Activated CD8-positive, alpha-beta T cell treated with anti-CD3 and anti-CD28 coated beads, Interleukin-2, amount 10 ng/mL, durations not matched to agents 7 days and 5 days (primary cell): ENCODE measurements around the gene BCAS1. TPM values are rescaled to one million over a fixed set of nuclear protein-coding genes. Genes with fewer than 3 reads are reported as not detected.

ENCODE experiments used
- ATAC-seq: fragments of 150-1000 bp; cut with Tn5 transposase; one replicate; pipeline ENCODE4 v1.10.0; 2021; ENCODE audit warnings: moderate library complexity
- CTCF ChIA-PET: fragments of 350-600 bp; sonication (Branson Sonifier 250); formaldehyde crosslinking; loops from one replicate; lab custom pipeline; 2021; ENCODE audit warnings: antibody characterized with exemption; lab: Charles Lee
- POLR2A ChIA-PET: fragments of 350-600 bp; sonication (Branson Sonifier 250); formaldehyde crosslinking; loops from one replicate; lab custom pipeline; 2021; ENCODE audit warnings: antibody characterized with exemption; lab: Charles Lee
- DNase-seq: peaks from one replicate; pipeline ENCODE4 v3.0.0-alpha.2; 2020
- H3K27ac Mint-ChIP-seq: one replicate; pipeline ENCODE4 v1.8.0; 2021; ENCODE audit warnings: mild to moderate bottlenecking, mixed read lengths
- H3K27me3 Mint-ChIP-seq: one replicate; pipeline ENCODE4 v1.8.0; 2021; ENCODE audit warnings: low read depth, mixed read lengths
- H3K36me3 Mint-ChIP-seq: one replicate; pipeline ENCODE4 v1.8.0; 2021; ENCODE audit warnings: low read depth, mixed read lengths
- H3K4me1 Mint-ChIP-seq: one replicate; pipeline ENCODE4 v1.8.0; 2021; ENCODE audit warnings: low read depth, mixed read lengths
- H3K4me3 Mint-ChIP-seq: one replicate; pipeline ENCODE4 v1.8.0; 2021; ENCODE audit warnings: mild to moderate bottlenecking, mixed read lengths
- H3K9me3 Mint-ChIP-seq: one replicate; pipeline ENCODE4 v1.8.0; 2022; ENCODE audit warnings: mixed read lengths; ENCODE audit not compliant: insufficient read depth
- total RNA-seq, 2 experiments: library from RNA; stranded (reverse); gene quantifications; one replicate each; pipeline ENCODE4 v1.2.3, GENCODE V29; 2021

BCAS1 gene
- total RNA-seq, 2 experiments from 2014 or later: not detected

DNA sequence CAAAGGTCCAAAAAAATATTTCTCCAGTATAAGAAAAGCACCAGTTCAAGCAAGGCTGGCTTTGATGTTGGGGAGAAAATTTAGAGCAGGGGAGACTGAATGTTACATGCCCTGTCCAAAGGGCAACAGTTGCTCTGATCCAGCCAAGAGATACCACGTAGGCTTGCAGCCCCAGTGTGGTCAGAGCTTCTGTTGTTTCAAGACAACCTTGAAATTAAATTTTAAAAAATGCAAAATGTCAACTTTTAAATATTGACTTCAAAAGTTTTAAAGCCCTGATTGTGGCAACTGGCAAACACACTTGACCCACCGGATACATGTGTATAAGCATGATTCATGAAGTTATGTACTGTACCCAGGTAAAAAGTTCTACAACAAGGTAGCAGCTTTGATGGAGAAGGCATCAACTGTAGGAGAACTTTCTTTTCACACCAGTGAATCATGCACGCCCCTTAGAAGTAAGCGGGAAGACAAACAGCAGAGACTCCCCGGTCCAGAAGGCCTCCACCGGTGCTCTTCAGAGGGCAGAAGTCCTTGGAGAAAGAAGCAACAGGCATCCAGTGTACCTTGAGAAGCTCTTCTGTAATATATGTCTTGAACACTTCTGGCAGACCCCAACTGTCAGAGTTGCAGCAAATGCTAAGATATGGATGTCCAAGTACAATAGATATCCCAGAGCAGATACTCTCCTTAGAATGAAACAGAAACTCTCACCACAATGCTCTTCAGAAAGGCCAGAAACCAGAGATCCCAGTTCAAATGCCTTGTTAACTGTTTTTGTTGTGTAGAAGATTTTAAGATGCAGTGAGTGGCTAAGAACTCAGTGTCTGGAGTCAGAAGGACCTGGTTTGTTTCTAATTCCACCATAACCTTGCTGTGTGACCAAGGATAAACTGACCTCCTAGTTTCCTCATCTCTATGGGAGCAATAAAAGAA is 115.4 kb downstream of the BCAS1 start:
- Mint-ChIP-seq H3K27ac (no peak overlapping the region), H3K4me3 (no peak overlapping the region), H3K4me1 (peaks cover 12% of the 10 kb centered on the region), H3K9me3 (peaks cover 9% of the 10 kb centered on the region), H3K36me3 (peaks cover 4% of the 10 kb centered on the region), H3K27me3 (peaks cover 10% of the 10 kb centered on the region)
- ATAC-seq (no peak), DNase-seq (no peak)
- CTCF ChIA-PET: interaction anchor here (0.9 to 2.2 kb wide), 3 partner anchors 15 to 107 kb away, joined by 3 to 5 read pairs (median 4); no protein-coding TSS in a partner anchor
- POLR2A ChIA-PET: no interaction called here

DNA sequence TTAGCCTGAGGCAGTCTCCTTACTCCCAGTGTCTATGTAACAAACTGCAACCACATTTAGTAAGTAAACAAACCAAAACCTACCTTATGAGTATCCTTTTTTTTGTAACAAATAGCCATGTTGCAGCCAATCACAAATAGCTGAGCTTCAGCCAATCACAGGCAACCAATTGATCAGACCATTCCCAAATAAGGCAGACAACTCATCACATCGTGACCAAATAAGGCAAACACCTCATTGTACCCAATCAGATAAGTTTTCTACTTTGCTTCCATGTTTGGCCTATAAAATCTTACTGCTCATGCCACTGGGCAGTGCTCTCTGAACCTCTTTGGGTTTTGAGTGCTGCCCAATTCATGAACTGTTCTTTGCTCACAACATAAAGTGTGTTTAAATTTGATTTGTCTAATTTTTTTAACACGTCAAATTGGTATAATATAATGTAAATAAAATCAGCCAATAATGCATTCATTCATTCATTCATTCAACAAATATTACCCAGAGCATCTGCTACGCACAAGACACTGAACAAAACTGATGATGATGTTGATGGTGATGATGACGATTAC is 117.8 kb downstream of the BCAS1 start:
- peaks cover 9% of the 10 kb centered on the region for H3K9me3 Mint-ChIP-seq
- H3K27ac Mint-ChIP-seq: no peak overlapping the region
- H3K4me3 Mint-ChIP-seq: no peak overlapping the region
- peaks cover 4% of the 10 kb centered on the region for H3K36me3 Mint-ChIP-seq
- ATAC-seq: no peak
- peaks cover 4% of the 10 kb centered on the region for H3K27me3 Mint-ChIP-seq
- ChIA-PET POLR2A (no interaction called here), CTCF (interaction anchor here (1.4 to 3.8 kb wide), 2 partner anchors 13 to 109 kb away, joined by 3 to 14 read pairs; no protein-coding TSS in a partner anchor)
- DNase-seq: no peak
- H3K4me1 Mint-ChIP-seq: peaks cover 35% of the 10 kb centered on the region

DNA sequence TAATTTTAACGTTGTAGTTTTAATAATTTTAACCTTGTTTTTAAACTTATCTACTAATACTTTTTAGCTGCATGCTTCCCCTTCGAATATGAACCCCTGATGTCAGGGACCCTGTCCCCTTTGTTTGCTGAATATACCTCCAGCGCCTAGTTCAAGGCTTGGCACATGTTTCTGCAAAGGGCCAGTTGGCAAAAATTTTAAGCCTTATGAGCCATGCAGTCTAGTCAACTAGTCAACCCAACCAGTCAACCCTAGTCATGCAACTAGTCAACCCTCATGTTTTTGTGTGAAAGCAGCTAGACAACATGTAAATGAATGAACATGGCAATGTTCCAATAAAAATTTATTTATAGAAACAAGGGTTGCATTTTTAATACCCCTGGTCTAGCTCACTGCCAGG is 119.8 kb downstream of the BCAS1 start:
- ChIA-PET CTCF (interaction anchor here (1.0 to 3.8 kb wide), 6 partner anchors 8 to 371 kb away, joined by 3 to 14 read pairs (median 4); no protein-coding TSS in a partner anchor), POLR2A (interaction anchor here (1.3 to 1.4 kb wide), 2 partner anchors 8 to 20 kb away, joined by 3 to 4 read pairs; no protein-coding TSS in a partner anchor)
- DNase-seq (no peak), ATAC-seq (no peak)
- Mint-ChIP-seq H3K27ac (no peak overlapping the region), H3K9me3 (peaks cover 9% of the 10 kb centered on the region), H3K36me3 (peaks cover 4% of the 10 kb centered on the region), H3K27me3 (no peaks in the 10 kb centered on the region), H3K4me3 (no peak overlapping the region), H3K4me1 (peaks cover 38% of the 10 kb centered on the region)

DNA sequence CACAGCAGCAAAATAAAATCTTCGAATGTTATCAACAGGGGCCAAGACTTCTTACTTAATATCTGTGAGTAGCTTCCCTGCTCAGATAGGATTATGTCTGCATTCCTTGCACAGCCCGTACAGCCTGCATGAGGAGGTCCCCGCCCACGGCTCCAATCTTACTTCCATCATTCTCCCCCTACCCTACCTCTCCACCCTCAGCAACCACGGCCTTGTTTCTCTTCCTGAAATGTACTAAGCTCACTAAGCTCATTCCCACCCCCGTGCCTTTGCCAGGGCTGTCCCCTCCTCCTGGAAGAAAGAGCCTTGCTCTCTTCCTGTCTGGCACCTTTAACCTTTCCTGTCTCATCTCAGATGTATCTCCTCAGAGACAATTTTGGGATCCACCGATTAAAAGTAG is 120.4 kb downstream of the BCAS1 start:
- ATAC-seq (no peak), DNase-seq (no peak)
- ChIA-PET CTCF (interaction anchor here (1.0 to 3.8 kb wide), 7 partner anchors 9 to 370 kb away, joined by 3 to 14 read pairs (median 3); no protein-coding TSS in a partner anchor), POLR2A (interaction anchor here (1.3 to 1.4 kb wide), 2 partner anchors 8 to 20 kb away, joined by 3 to 4 read pairs; no protein-coding TSS in a partner anchor)
- peaks cover 4% of the 10 kb centered on the region for H3K36me3 Mint-ChIP-seq
- H3K4me3 Mint-ChIP-seq: no peak overlapping the region
- H3K27ac Mint-ChIP-seq: peak overlapping the region; percentile 97
- peaks cover 38% of the 10 kb centered on the region for H3K4me1 Mint-ChIP-seq
- peaks cover 9% of the 10 kb centered on the region for H3K9me3 Mint-ChIP-seq
- no peaks in the 10 kb centered on the region for H3K27me3 Mint-ChIP-seq

DNA sequence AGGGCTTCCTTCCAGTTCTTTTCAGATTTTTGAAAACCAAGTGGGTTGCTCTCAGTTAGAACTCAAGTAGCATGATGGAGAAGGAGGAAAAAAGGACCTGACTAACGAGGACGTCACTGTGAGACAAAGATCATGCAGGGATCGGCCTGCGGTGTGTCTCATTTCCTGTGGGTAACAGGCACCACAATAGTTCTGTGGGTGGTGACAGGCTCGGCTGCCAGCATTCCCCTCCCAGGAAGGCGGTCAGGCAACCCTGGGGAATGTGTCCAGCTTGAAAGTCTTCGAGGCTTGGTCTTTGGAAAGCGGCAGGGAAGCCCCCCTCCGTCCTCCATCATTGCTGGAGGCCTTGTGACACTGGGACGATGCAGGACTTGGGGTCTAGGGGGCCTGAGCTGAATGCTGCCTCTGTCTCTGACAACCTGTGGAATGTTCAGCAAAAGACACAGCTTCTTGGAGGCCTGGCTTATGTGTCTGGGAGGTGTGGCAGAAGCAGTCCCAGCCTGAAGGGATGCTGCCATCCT is 121.0 kb downstream of the BCAS1 start:
- H3K36me3 Mint-ChIP-seq: peaks cover 4% of the 10 kb centered on the region
- peak overlapping the region; percentile 97 for H3K27ac Mint-ChIP-seq
- peak; percentile 89 for ATAC-seq
- H3K4me3 Mint-ChIP-seq: peak overlapping the region; percentile 63
- CTCF ChIA-PET: interaction anchor here (0.6 to 3.8 kb wide), 7 partner anchors 9 to 734 kb away, joined by 3 to 14 read pairs (median 4); no protein-coding TSS in a partner anchor
- DNase-seq: peak; percentile 89
- H3K9me3 Mint-ChIP-seq: peaks cover 9% of the 10 kb centered on the region
- POLR2A ChIA-PET: interaction anchor here (1.3 to 1.4 kb wide), 2 partner anchors 9 to 19 kb away, joined by 3 to 4 read pairs; no protein-coding TSS in a partner anchor
- peaks cover 40% of the 10 kb centered on the region for H3K4me1 Mint-ChIP-seq
- H3K27me3 Mint-ChIP-seq: no peaks in the 10 kb centered on the region

DNA sequence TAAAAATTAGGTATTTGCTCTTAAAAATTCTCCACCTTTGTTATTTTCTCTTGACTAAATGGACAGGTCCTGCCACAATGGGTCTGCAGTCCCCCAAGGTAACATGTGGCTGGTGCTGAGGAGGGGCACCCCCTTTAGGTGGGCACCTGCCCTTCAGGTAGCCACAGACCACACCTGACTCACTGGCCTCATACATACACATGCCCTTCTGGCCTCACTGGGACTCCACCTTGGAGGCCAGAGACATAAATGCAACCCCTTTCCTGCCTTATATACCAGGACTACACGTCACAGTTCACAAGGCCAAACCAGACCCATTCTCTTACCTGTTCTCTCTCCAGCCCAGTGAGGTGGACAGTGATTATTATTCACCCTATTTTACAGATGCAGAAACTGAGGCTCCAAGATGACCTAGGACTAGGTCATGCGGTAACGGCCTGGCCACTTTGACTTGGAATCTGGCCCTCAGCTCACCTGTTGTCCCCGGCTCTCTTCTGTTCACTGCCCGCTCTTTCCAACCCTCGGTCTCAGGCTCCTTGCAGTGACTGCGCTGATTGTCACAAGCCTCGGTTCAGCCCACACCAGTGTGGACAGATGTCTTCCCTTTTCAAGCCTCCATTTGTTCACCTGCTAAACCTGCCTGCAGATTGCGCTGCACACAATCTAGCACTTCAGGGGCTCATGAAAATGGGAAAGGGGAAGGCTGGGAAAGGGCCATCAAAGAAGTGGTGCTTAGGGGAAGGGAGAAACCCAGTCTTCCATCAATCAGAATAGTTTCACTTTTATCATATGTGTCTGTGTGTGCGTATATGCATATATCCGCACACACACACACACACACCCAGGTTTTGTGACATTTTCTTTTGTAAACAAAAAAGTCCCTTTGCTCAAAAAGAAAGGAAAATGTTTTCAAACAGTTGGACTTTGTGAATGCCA is 121.7 kb downstream of the BCAS1 start:
- DNase-seq: no peak
- Mint-ChIP-seq H3K4me3 (peak overlapping the region; percentile 63), H3K36me3 (peaks cover 4% of the 10 kb centered on the region), H3K4me1 (peaks cover 44% of the 10 kb centered on the region), H3K27me3 (no peaks in the 10 kb centered on the region), H3K27ac (peak overlapping the region; percentile 97), H3K9me3 (peaks cover 9% of the 10 kb centered on the region)
- ATAC-seq: peak; percentile 68
- ChIA-PET CTCF (interaction anchor here (0.6 to 2.2 kb wide), 4 partner anchors 8 to 734 kb away, joined by 4 to 9 read pairs (median 5); no protein-coding TSS in a partner anchor), POLR2A (no interaction called here)

DNA sequence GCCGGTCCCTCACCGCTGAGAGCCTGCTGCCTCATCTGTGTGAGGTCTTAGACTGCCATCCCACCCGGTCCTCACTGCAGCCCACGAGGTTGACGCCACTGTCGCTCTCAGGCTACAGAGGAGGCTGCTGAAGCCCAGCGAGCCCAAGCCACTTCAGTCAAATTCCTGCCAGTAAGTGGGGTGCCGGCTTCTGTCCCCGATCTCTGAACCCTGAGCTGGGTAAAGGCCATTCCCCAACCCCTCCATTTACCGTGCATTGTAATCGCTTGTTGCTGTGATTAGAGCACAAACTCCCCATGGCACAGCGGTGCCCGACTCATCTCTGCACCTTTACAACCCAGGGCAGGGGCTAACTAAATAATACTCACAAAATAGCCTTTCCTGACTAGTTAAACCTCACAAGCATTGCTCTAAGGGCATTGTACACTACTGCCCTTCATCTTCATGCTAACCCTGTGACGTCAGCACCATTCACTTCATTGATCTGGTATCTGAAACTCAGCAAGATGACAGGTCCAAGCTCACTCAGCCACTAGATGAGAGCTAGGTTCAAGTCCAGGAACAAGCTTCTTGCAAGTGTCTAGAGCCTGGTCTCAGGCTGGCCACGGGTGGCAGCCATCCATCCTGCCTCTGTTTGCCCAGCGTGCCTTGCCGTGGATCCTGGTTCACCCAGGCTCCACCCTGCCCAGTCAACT is 122.7 kb downstream of the BCAS1 start:
- Mint-ChIP-seq H3K36me3 (peaks cover 4% of the 10 kb centered on the region), H3K4me1 (peaks cover 50% of the 10 kb centered on the region), H3K27ac (peak overlapping the region; percentile 12), H3K4me3 (no peak overlapping the region), H3K9me3 (peaks cover 9% of the 10 kb centered on the region), H3K27me3 (no peaks in the 10 kb centered on the region)
- CTCF ChIA-PET: interaction anchor here (1.0 kb wide), 1 partner anchor 7 kb away, joined by 4 read pairs; no protein-coding TSS in a partner anchor
- no peak for DNase-seq
- ATAC-seq: no peak
- POLR2A ChIA-PET: no interaction called here

DNA sequence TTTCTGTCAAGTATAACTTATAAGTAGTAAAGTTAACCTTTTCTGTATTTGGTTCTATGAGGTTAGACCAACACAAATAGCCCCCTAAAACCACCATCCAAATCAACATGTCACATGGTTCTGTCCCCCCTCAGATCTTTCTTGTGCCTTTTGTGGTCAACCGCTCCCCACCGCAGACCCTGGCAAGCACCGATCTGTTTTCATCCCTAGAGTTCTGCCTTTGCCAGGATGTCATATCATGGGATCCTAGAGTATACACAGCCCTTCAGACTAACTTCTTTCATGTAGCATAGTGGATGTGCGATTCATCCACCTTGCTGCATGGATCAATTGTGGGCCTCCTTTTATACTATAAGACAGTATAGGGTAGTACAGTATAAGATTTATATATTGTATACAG is 124.3 kb downstream of the BCAS1 start:
- H3K4me3 Mint-ChIP-seq: no peak overlapping the region
- no peak overlapping the region for H3K27ac Mint-ChIP-seq
- ATAC-seq (no peak), DNase-seq (no peak)
- CTCF ChIA-PET: interaction anchor here (0.8 kb wide), 1 partner anchor 371 kb away, joined by 3 read pairs; no protein-coding TSS in a partner anchor
- H3K9me3 Mint-ChIP-seq: no peaks in the 10 kb centered on the region
- POLR2A ChIA-PET: no interaction called here
- H3K36me3 Mint-ChIP-seq: no peaks in the 10 kb centered on the region
- no peaks in the 10 kb centered on the region for H3K27me3 Mint-ChIP-seq
- peaks cover 57% of the 10 kb centered on the region for H3K4me1 Mint-ChIP-seq

DNA sequence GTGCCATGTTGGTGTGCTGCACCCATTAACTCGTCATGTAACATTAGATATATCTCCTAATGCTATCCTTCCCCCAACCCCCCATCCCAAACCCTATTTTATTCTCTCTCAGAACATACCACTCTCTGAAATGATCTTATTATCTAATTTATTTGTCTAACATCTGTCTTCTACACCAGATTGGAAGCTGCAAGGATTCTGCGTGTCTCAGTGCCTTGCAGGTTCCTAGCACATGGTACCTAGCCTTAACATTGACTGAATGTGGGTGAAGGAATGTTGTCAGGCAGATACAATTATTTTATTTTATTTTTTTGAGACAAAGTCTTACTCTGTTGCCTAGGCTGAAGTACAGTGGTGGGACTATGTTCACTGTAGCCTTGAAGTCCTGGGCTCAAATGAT is 124.9 kb downstream of the BCAS1 start:
- POLR2A ChIA-PET: no interaction called here

DNA sequence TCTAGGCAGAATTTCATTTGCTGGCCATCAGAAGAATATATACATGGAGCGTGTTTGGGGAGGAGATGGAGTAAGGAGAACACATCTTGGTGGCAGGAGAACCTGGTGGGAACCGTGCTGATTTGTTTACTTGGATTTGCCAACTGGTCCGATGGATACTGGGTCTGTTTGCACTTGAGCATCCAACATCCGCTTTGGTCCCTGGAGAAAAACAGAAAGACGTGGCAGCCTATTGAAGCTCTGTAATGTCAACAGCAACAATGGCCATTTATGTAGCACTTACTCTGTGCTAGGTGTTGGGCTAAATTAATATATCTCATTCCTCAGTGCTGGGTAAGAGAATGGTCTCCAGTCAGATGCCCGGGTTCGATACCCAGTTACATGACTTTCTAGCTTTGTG is 125.6 kb downstream of the BCAS1 start:
- ChIA-PET CTCF (interaction anchor here (0.7 to 2.0 kb wide), 12 partner anchors 10 to 532 kb away, joined by 3 to 6 read pairs (median 4); no protein-coding TSS in a partner anchor), POLR2A (interaction anchor here (0.6 kb wide), 1 partner anchor 335 kb away, joined by 3 read pairs; no protein-coding TSS in a partner anchor)
- DNase-seq (no peak), ATAC-seq (no peak)
- no peaks in the 10 kb centered on the region for H3K27me3 Mint-ChIP-seq
- H3K4me3 Mint-ChIP-seq: no peak overlapping the region
- H3K9me3 Mint-ChIP-seq: no peaks in the 10 kb centered on the region
- peaks cover 60% of the 10 kb centered on the region for H3K4me1 Mint-ChIP-seq
- no peaks in the 10 kb centered on the region for H3K36me3 Mint-ChIP-seq
- H3K27ac Mint-ChIP-seq: no peak overlapping the region

More for the DNA sequence above, 124.9 kb downstream of the BCAS1 start:
- Mint-ChIP-seq H3K27me3 (no peaks in the 10 kb centered on the region), H3K36me3 (no peaks in the 10 kb centered on the region), H3K9me3 (no peaks in the 10 kb centered on the region), H3K4me3 (no peak overlapping the region), H3K4me1 (peaks cover 60% of the 10 kb centered on the region), H3K27ac (no peak overlapping the region)
- DNase-seq (no peak), ATAC-seq (no peak)
- CTCF ChIA-PET: interaction anchor here (0.8 to 2.0 kb wide), 7 partner anchors 11 to 533 kb away, joined by 3 to 6 read pairs (median 4); no protein-coding TSS in a partner anchor
